SJSA1 (cell line): ENCODE measurements around the gene MYO5A. TPM values are rescaled to one million over a fixed set of nuclear protein-coding genes. Genes with fewer than 3 reads are reported as not detected.

ENCODE experiments used
- DNase-seq, 2 experiments: peaks; one replicate each; pipeline ENCODE4 v3.0.0-alpha.2; 2015 to 2020; ENCODE audit warnings: low spot score in 2 of 2, low read depth in 1 of 2
- H3K27ac ChIP-seq: fragments of 250-450 bp; sonication (Bioruptor Pico); 2 replicates; pipeline ENCODE4 v1.5.1; 2020; ENCODE audit warnings: mild to moderate bottlenecking, moderate library complexity
- H3K27me3 ChIP-seq: fragments of 250-450 bp; sonication (Bioruptor Pico); replicated peaks from 2 replicates; pipeline ENCODE4 v1.5.1; 2020; ENCODE audit warnings: mild to moderate bottlenecking, moderate library complexity
- H3K36me3 ChIP-seq: fragments of 250-450 bp; sonication (Bioruptor Pico); 2 replicates; pipeline ENCODE4 v1.5.1; 2020; ENCODE audit warnings: mild to moderate bottlenecking
- H3K4me1 ChIP-seq: fragments of 250-450 bp; sonication (Bioruptor Pico); replicated peaks from 2 replicates; pipeline ENCODE4 v1.6.1; 2021; ENCODE audit warnings: mild to moderate bottlenecking
- H3K4me3 ChIP-seq: fragments of 250-450 bp; sonication (Bioruptor Pico); 2 replicates; pipeline ENCODE4 v1.5.1; 2020; ENCODE audit warnings: mild to moderate bottlenecking
- H3K9me3 ChIP-seq: fragments of 250-450 bp; sonication (Bioruptor Pico); replicated peaks from 2 replicates; pipeline ENCODE4 v1.5.1; 2020; ENCODE audit warnings: mild to moderate bottlenecking
- total RNA-seq: library from RNA; depleted of rRNA; stranded (reverse); fragments of >200 nt; shearing (Covaris generic); gene quantifications from 2 replicates; pipeline ENCODE4 v1.2.3, GENCODE V29; 2014

MYO5A gene
- total RNA-seq, 1 experiment from 2014 or later: 36.3 TPM

GRCh38 chr15:52317022-52317421 lies 211.7 kb downstream of the MYO5A start:
- DNase-seq: no peak
- Histone ChIP-seq H3K36me3 (peaks cover 11% of the 10 kb centered on the region; the same call in 1 of the 2 replicates), H3K9me3 (no peaks in the 10 kb centered on the region), H3K4me1 (no peaks in the 10 kb centered on the region), H3K27me3 (no peaks in the 10 kb centered on the region), H3K27ac (no peak overlapping the region), H3K4me3 (no peak overlapping the region)

GRCh38 chr15:52309154-52309548 lies 219.5 kb downstream of the MYO5A start:
- H3K9me3 ChIP-seq: no peaks in the 10 kb centered on the region
- H3K36me3 ChIP-seq: 0 out of 2 replicates have a peak, but pooled peaks cover 5% of the 10 kb centered on the region
- no peaks in the 10 kb centered on the region for H3K4me1 ChIP-seq
- H3K27me3 ChIP-seq: no peaks in the 10 kb centered on the region
- no peak overlapping the region for H3K27ac ChIP-seq
- no peak overlapping the region for H3K4me3 ChIP-seq
- DNase-seq: no peak

GRCh38 chr15:52308446-52309153 lies 220.1 kb downstream of the MYO5A start:
- DNase-seq: no peak
- H3K27ac ChIP-seq: no peak overlapping the region
- 0 out of 2 replicates have a peak, but pooled peaks cover 5% of the 10 kb centered on the region for H3K36me3 ChIP-seq

GRCh38 chr15:52307847-52308246 lies 220.8 kb downstream of the MYO5A start:
- no peak overlapping the region for H3K27ac ChIP-seq

More at GRCh38 chr15:52308446-52309153, 220.1 kb downstream of the MYO5A start:
- Histone ChIP-seq H3K4me1 (no peaks in the 10 kb centered on the region), H3K9me3 (no peaks in the 10 kb centered on the region), H3K4me3 (no peak overlapping the region), H3K27me3 (no peaks in the 10 kb centered on the region)

GRCh38 chr15:52306270-52306669 lies 222.4 kb downstream of the MYO5A start:
- no peak overlapping the region for H3K4me3 ChIP-seq
- no peak overlapping the region for H3K27ac ChIP-seq
- no peak for DNase-seq
- no peaks in the 10 kb centered on the region for H3K36me3 ChIP-seq
- H3K4me1 ChIP-seq: no peaks in the 10 kb centered on the region
- no peaks in the 10 kb centered on the region for H3K27me3 ChIP-seq
- no peaks in the 10 kb centered on the region for H3K9me3 ChIP-seq

More at GRCh38 chr15:52307847-52308246, 220.8 kb downstream of the MYO5A start:
- Histone ChIP-seq H3K4me1 (no peaks in the 10 kb centered on the region), H3K27me3 (no peaks in the 10 kb centered on the region), H3K36me3 (no peaks in the 10 kb centered on the region), H3K9me3 (no peaks in the 10 kb centered on the region), H3K4me3 (no peak overlapping the region)
- no peak for DNase-seq

- Histone ChIP-seq H3K36me3 (no peaks in the 10 kb centered on the region), H3K27ac (no peak overlapping the region), H3K27me3 (no peaks in the 10 kb centered on the region), H3K4me3 (no peak overlapping the region), H3K9me3 (no peaks in the 10 kb centered on the region), H3K4me1 (no peaks in the 10 kb centered on the region)
- DNase-seq: no peak
Measured at GRCh38 chr15:52303093-52303772, 225.4 kb downstream of the MYO5A start.

- no peaks in the 10 kb centered on the region for H3K9me3 ChIP-seq
- no peaks in the 10 kb centered on the region for H3K4me1 ChIP-seq
- no peak overlapping the region for H3K27ac ChIP-seq
- no peaks in the 10 kb centered on the region for H3K36me3 ChIP-seq
- peaks cover 3% of the 10 kb centered on the region for H3K27me3 ChIP-seq
- DNase-seq: no peak
- H3K4me3 ChIP-seq: no peak overlapping the region
Measured at GRCh38 chr15:52301265-52301847, 227.3 kb downstream of the MYO5A start.

GRCh38 chr15:52295421-52296001 lies 233.2 kb downstream of the MYO5A start, which contains the start of gene MYO5C:
Gene MYO5C, minus strand, starts transcription at chr15:52295804. Its CDS starts 168 bp downstream, at chr15:52295636.
- no peak for DNase-seq
- Histone ChIP-seq H3K4me3 (peak within 1 kb of the TSS; percentile 37), H3K9me3 (no peaks in the 10 kb centered on the region), H3K4me1 (peaks cover 10% of the 10 kb centered on the region), H3K27ac (no peak within 1 kb of the TSS), H3K36me3 (no peaks in the 10 kb centered on the region), H3K27me3 (peaks cover 24% of the 10 kb centered on the region)

GRCh38 chr15:52294881-52295420 lies 233.7 kb downstream of the MYO5A start:
- Histone ChIP-seq H3K4me1 (peaks cover 10% of the 10 kb centered on the region), H3K9me3 (no peaks in the 10 kb centered on the region), H3K36me3 (no peaks in the 10 kb centered on the region), H3K27me3 (peaks cover 24% of the 10 kb centered on the region), H3K27ac (no peak overlapping the region), H3K4me3 (peak overlapping the region; percentile 37)
- DNase-seq: no peak

- H3K36me3 ChIP-seq: no peaks in the 10 kb centered on the region
- no peak for DNase-seq
- no peak overlapping the region for H3K4me3 ChIP-seq
- no peaks in the 10 kb centered on the region for H3K9me3 ChIP-seq
- H3K27me3 ChIP-seq: peaks cover 24% of the 10 kb centered on the region
- H3K4me1 ChIP-seq: peaks cover 29% of the 10 kb centered on the region
- H3K27ac ChIP-seq: no peak overlapping the region
Measured at GRCh38 chr15:52292780-52293392, 235.8 kb downstream of the MYO5A start.

- Histone ChIP-seq H3K27me3 (peaks cover 20% of the 10 kb centered on the region), H3K27ac (no peak overlapping the region), H3K9me3 (no peaks in the 10 kb centered on the region), H3K4me3 (no peak overlapping the region), H3K4me1 (peaks cover 30% of the 10 kb centered on the region), H3K36me3 (no peaks in the 10 kb centered on the region)
- no peak for DNase-seq
Measured at GRCh38 chr15:52291204-52291603, 237.5 kb downstream of the MYO5A start.

- Histone ChIP-seq H3K27ac (no peak overlapping the region), H3K4me1 (peaks cover 30% of the 10 kb centered on the region), H3K4me3 (no peak overlapping the region), H3K36me3 (no peaks in the 10 kb centered on the region), H3K27me3 (peaks cover 16% of the 10 kb centered on the region), H3K9me3 (no peaks in the 10 kb centered on the region)
- no peak for DNase-seq
Measured at GRCh38 chr15:52290800-52291199, 237.9 kb downstream of the MYO5A start.

GRCh38 chr15:52290329-52290728 lies 238.4 kb downstream of the MYO5A start:
- no peak for DNase-seq
- Histone ChIP-seq H3K4me1 (peaks cover 25% of the 10 kb centered on the region), H3K4me3 (no peak overlapping the region), H3K9me3 (no peaks in the 10 kb centered on the region), H3K27me3 (peaks cover 11% of the 10 kb centered on the region), H3K36me3 (no peaks in the 10 kb centered on the region), H3K27ac (no peak overlapping the region)
